Globus pallidus (tissue), 1 donor: ENCODE measurements around the gene SORCS2.

Source experiments
- DNase-seq: peaks from one replicate; pipeline ENCODE4 v3.0.0-alpha.2; 2015; ENCODE audit warnings: low spot score

Gene SORCS2

GRCh38 chr4:7668271-7668670 is 475.9 kb downstream of the SORCS2 start:
- no peak for DNase-seq

- no peak for DNase-seq
Measured at GRCh38 chr4:7668826-7669225, 476.5 kb downstream of the SORCS2 start.

GRCh38 chr4:7672601-7673000 is 480.3 kb downstream of the SORCS2 start:
- no peak for DNase-seq

- DNase-seq: no peak
Measured at GRCh38 chr4:7673121-7673520, 480.8 kb downstream of the SORCS2 start.

- DNase-seq: no peak
Measured at GRCh38 chr4:7674706-7675105, 482.4 kb downstream of the SORCS2 start.

- no peak for DNase-seq
Measured at GRCh38 chr4:7675136-7675535, 482.8 kb downstream of the SORCS2 start.

GRCh38 chr4:7675612-7676320 is 483.4 kb downstream of the SORCS2 start:
- no peak for DNase-seq

- DNase-seq: no peak
Measured at GRCh38 chr4:7676398-7676922, 484.1 kb downstream of the SORCS2 start.

- DNase-seq: no peak
Measured at GRCh38 chr4:7677086-7677485, 484.7 kb downstream of the SORCS2 start.

- DNase-seq: no peak
Measured at GRCh38 chr4:7677799-7678301, 485.5 kb downstream of the SORCS2 start.

GRCh38 chr4:7678318-7678852 is 486.0 kb downstream of the SORCS2 start:
- DNase-seq: no peak

- DNase-seq: no peak
Measured at GRCh38 chr4:7679406-7680040, 487.2 kb downstream of the SORCS2 start.

- no peak for DNase-seq
Measured at GRCh38 chr4:7680106-7680505, 487.8 kb downstream of the SORCS2 start.

GRCh38 chr4:7680731-7681130 is 488.4 kb downstream of the SORCS2 start:
- DNase-seq: no peak

- DNase-seq: no peak
Measured at GRCh38 chr4:7683126-7683703, 490.9 kb downstream of the SORCS2 start.

- DNase-seq: no peak
Measured at GRCh38 chr4:7684294-7684693, 492.0 kb downstream of the SORCS2 start.

- DNase-seq: no peak
Measured at GRCh38 chr4:7686070-7686870, 493.9 kb downstream of the SORCS2 start.

GRCh38 chr4:7687006-7687405 is 494.7 kb downstream of the SORCS2 start:
- no peak for DNase-seq

- DNase-seq: no peak
Measured at GRCh38 chr4:7687796-7688195, 495.5 kb downstream of the SORCS2 start.

- DNase-seq: no peak
Measured at GRCh38 chr4:7689773-7690693, 497.7 kb downstream of the SORCS2 start.

- DNase-seq: no peak
Measured at GRCh38 chr4:7691061-7691460, 498.7 kb downstream of the SORCS2 start.
